HEK293 (cell line): Measurements from ENCODE around the gene SEC62.

Experiments used
- CTCF ChIA-PET: fragments of 350-600 bp; formaldehyde crosslinking; extraction: SDS; loops from one replicate; lab custom pipeline; 2021; ENCODE audit warnings: antibody characterized with exemption; lab: Yijun Ruan, JAX
- POLR2A ChIA-PET: fragments of 300-600 bp; formaldehyde crosslinking; extraction: SDS; loops from one replicate; lab custom pipeline; 2020; ENCODE audit warnings: antibody characterized with exemption, inconsistent platforms; lab: Yijun Ruan, JAX
- H3K27ac ChIP-seq: fragments of 200-500 bp; sonication (Bioruptor generic); 2 replicates; pipeline ENCODE4 v1.5.1; 2014; ENCODE audit warnings: low read depth, low read length, control low read depth, inconsistent platforms; ENCODE audit errors: extremely low read depth
- H3K36me3 ChIP-seq, 2 experiments: fragments of 200-500 bp in 1 of 2; sonication (Bioruptor generic) in 1 of 2; 1 replicate in 1 of 2; 2 replicates in 1 of 2; pipeline ENCODE4 v1.5.1; 2014 to 2017; ENCODE audit warnings: inconsistent platforms in 2 of 2, low read length in 2 of 2; ENCODE audit not compliant: control insufficient read depth in 2 of 2, insufficient read depth in 1 of 2
- H3K4me1 ChIP-seq: fragments of 200-500 bp; sonication (Bioruptor generic); 2 replicates; pipeline ENCODE4 v1.5.1; 2014; ENCODE audit warnings: mild to moderate bottlenecking, low read length, inconsistent platforms; ENCODE audit not compliant: control insufficient read depth, insufficient read depth
- H3K4me3 ChIP-seq: 2 replicates; pipeline ENCODE4 v1.5.1; 2011; ENCODE audit warnings: low read depth, mild to moderate bottlenecking, control low read depth, low read length, moderate library complexity
- H3K9me3 ChIP-seq: fragments of 200-500 bp; sonication (Bioruptor generic); 2 replicates; pipeline ENCODE4 v1.5.1; 2014; ENCODE audit warnings: low read depth, low read length, inconsistent platforms; ENCODE audit not compliant: control insufficient read depth, insufficient read depth
- EGR2 ChIP-seq: fragments of 450-650 bp; formaldehyde crosslinking; IDR thresholded peaks from 2 replicates; pipeline ENCODE4 v1.5.1; 2016; ENCODE audit warnings: low read depth, missing biosample characterization, missing genetic modification characterization
- FEZF1 ChIP-seq: fragments of 450-650 bp; formaldehyde crosslinking; IDR thresholded peaks from 2 replicates; pipeline ENCODE4 v1.5.1; 2016; ENCODE audit warnings: missing biosample characterization, missing genetic modification characterization
- GFI1B ChIP-seq: fragments of 450-650 bp; formaldehyde crosslinking; IDR thresholded peaks from 2 replicates; pipeline ENCODE4 v1.5.1; 2016; ENCODE audit warnings: missing biosample characterization, missing genetic modification characterization
- HIC1 ChIP-seq: fragments of 450-650 bp; formaldehyde crosslinking; IDR thresholded peaks from 2 replicates; pipeline ENCODE4 v1.5.1; 2016; ENCODE audit warnings: missing biosample characterization, missing genetic modification characterization
- HOXC10 ChIP-seq: sonication (generic); formaldehyde crosslinking; IDR thresholded peaks from 2 replicates; pipeline ENCODE4 v1.8.1; 2023; ENCODE audit warnings: mild to moderate bottlenecking, missing genetic modification reagents
- PRDM6 ChIP-seq: fragments of 450-650 bp; formaldehyde crosslinking; IDR thresholded peaks from 2 replicates; pipeline ENCODE4 v1.5.1; 2017; ENCODE audit warnings: missing biosample characterization, missing genetic modification characterization
- SP3 ChIP-seq: fragments of 450-650 bp; formaldehyde crosslinking; IDR thresholded peaks from 2 replicates; pipeline ENCODE4 v1.5.1; 2016; ENCODE audit warnings: missing biosample characterization, missing genetic modification characterization
- SP7 ChIP-seq: fragments of 450-650 bp; formaldehyde crosslinking; IDR thresholded peaks from 2 replicates; pipeline ENCODE4 v1.5.1; 2016; ENCODE audit warnings: missing biosample characterization, missing genetic modification characterization
- TCF7L2 ChIP-seq: IDR thresholded peaks from 2 replicates; pipeline ENCODE4 v1.6.1; 2011; ENCODE audit warnings: low read depth, mild to moderate bottlenecking, inconsistent platforms, low read length, moderate library complexity, borderline replicate concordance
- TRIM28 ChIP-seq: IDR thresholded peaks from 2 replicates; pipeline ENCODE4 v1.6.1; 2011; ENCODE audit warnings: low read length, control low read depth, borderline replicate concordance
- ZBTB10 ChIP-seq: fragments of 450-650 bp; formaldehyde crosslinking; IDR thresholded peaks from 2 replicates; pipeline ENCODE4 v1.5.1; 2016; ENCODE audit warnings: missing biosample characterization, missing genetic modification characterization
- ZBTB49 ChIP-seq: fragments of 450-650 bp; formaldehyde crosslinking; IDR thresholded peaks from 2 replicates; pipeline ENCODE4 v1.5.1; 2016; ENCODE audit warnings: missing biosample characterization, missing genetic modification characterization, low read depth
- ZNF155 ChIP-seq: fragments of 450-650 bp; formaldehyde crosslinking; IDR thresholded peaks from 2 replicates; pipeline ENCODE4 v1.5.1; 2016; ENCODE audit warnings: missing biosample characterization, missing genetic modification characterization
- ZNF16 ChIP-seq: fragments of 450-650 bp; formaldehyde crosslinking; IDR thresholded peaks from 2 replicates; pipeline ENCODE4 v1.5.1; 2016; ENCODE audit warnings: low read depth, missing biosample characterization, missing genetic modification characterization
- ZNF175 ChIP-seq: fragments of 450-650 bp; formaldehyde crosslinking; IDR thresholded peaks from 2 replicates; pipeline ENCODE4 v1.5.1; 2016; ENCODE audit warnings: missing biosample characterization, missing genetic modification characterization
- ZNF184 ChIP-seq: fragments of 450-650 bp; IDR thresholded peaks from 2 replicates; pipeline ENCODE4 v1.5.1; 2018; ENCODE audit warnings: missing biosample characterization, mild to moderate bottlenecking, missing genetic modification characterization
- ZNF341 ChIP-seq: fragments of 450-650 bp; formaldehyde crosslinking; IDR thresholded peaks from 2 replicates; pipeline ENCODE4; 2016; ENCODE audit warnings: low read depth, missing biosample characterization, missing genetic modification characterization
- ZNF350 ChIP-seq: fragments of 450-650 bp; formaldehyde crosslinking; IDR thresholded peaks from 2 replicates; pipeline ENCODE4 v1.5.0; 2017; ENCODE audit warnings: missing biosample characterization, mild to moderate bottlenecking, missing genetic modification characterization
- ZNF354C ChIP-seq: fragments of 450-650 bp; formaldehyde crosslinking; IDR thresholded peaks from 2 replicates; pipeline ENCODE4 v1.5.1; 2016; ENCODE audit warnings: missing biosample characterization, missing genetic modification characterization, low read depth, borderline replicate concordance
- ZNF362 ChIP-seq: fragments of 450-650 bp; formaldehyde crosslinking; IDR thresholded peaks from 2 replicates; pipeline ENCODE4 v1.5.1; 2016; ENCODE audit warnings: missing biosample characterization, missing genetic modification characterization
- ZNF366 ChIP-seq: fragments of 450-650 bp; formaldehyde crosslinking; conservative IDR thresholded peaks from 2 replicates; pipeline ENCODE4 v1.5.1; 2016; ENCODE audit warnings: missing biosample characterization, missing genetic modification characterization
- ZNF37A ChIP-seq: fragments of 450-650 bp; IDR thresholded peaks from 2 replicates; pipeline ENCODE4 v1.5.1; 2018; ENCODE audit warnings: missing biosample characterization, missing genetic modification characterization
- ZNF426 ChIP-seq: fragments of 450-650 bp; formaldehyde crosslinking; IDR thresholded peaks from 2 replicates; pipeline ENCODE4 v1.5.1; 2017; ENCODE audit warnings: missing biosample characterization, missing genetic modification characterization, mild to moderate bottlenecking, inconsistent platforms, moderate library complexity
- ZNF433 ChIP-seq: fragments of 450-650 bp; formaldehyde crosslinking; IDR thresholded peaks from 2 replicates; pipeline ENCODE4 v1.5.1; 2016; ENCODE audit warnings: missing biosample characterization, missing genetic modification characterization, low read depth
- ZNF600 ChIP-seq: fragments of 450-650 bp; formaldehyde crosslinking; IDR thresholded peaks from 2 replicates; pipeline ENCODE4 v1.5.1; 2016; ENCODE audit warnings: missing biosample characterization, missing genetic modification characterization
- ZNF645 ChIP-seq: fragments of 450-650 bp; formaldehyde crosslinking; IDR thresholded peaks from 2 replicates; pipeline ENCODE4; 2016; ENCODE audit warnings: missing biosample characterization, missing genetic modification characterization
- ZNF670 ChIP-seq: fragments of 450-650 bp; formaldehyde crosslinking; IDR thresholded peaks from 2 replicates; pipeline ENCODE4 v1.5.1; 2016; ENCODE audit warnings: missing biosample characterization, missing genetic modification characterization, low read depth
- ZNF785 ChIP-seq: fragments of 450-650 bp; formaldehyde crosslinking; IDR thresholded peaks from 2 replicates; pipeline ENCODE4 v1.5.1; 2016; ENCODE audit warnings: missing biosample characterization, missing genetic modification characterization

The SEC62 gene

GRCh38 chr3:169966428-169966950 lies at the start of gene SEC62:
Gene SEC62 (plus strand): TSS chr3:169966807. CDS start chr3:169966823, 16 bp downstream.
- CTCF ChIA-PET = interaction anchor here (0.5 to 3.0 kb wide), 5 partner anchors 19 to 871 kb away, joined by 3 to 9 read pairs (median 4); no protein-coding TSS in a partner anchor
- H3K27ac ChIP-seq = peak within 1 kb of the TSS; percentile 57; the same call in 1 of the 2 replicates
- no peaks in the 10 kb centered on the region for H3K4me1 ChIP-seq
- TF ChIP-seq ZNF341 (tag by site-specific recombination) = peak; percentile 95
- TF ChIP-seq ZNF670 = no peak
- TF ChIP-seq ZNF16 (tag by site-specific recombination) = no peak
- no peak for TF ChIP-seq ZNF426 (tag by site-specific recombination)
- TF ChIP-seq FEZF1 = no peak
- TF ChIP-seq EGR2 = peak; percentile 71
- TF ChIP-seq ZNF433 (tag by site-specific recombination) = no peak
- TF ChIP-seq ZBTB49 (tag by site-specific recombination) = no peak
- TF ChIP-seq SP7 (tag by site-specific recombination) = peak; percentile 74
- TF ChIP-seq ZNF350 (tag by site-specific recombination) = no peak
- peak; percentile 78; the same call in 1 of the 2 replicates for TF ChIP-seq HIC1 (tag by site-specific recombination)
- TF ChIP-seq HOXC10 (CRISPR knock-in tag) = no peak
- no peak for TF ChIP-seq PRDM6 (tag by site-specific recombination)
- TF ChIP-seq ZBTB10 (tag by site-specific recombination) = peak; percentile 91
- TF ChIP-seq ZNF645 (tag by site-specific recombination) = no peak
- no peak for TF ChIP-seq ZNF37A (tag by site-specific recombination)
- TF ChIP-seq GFI1B (tag by site-specific recombination) = no peak
- TF ChIP-seq ZNF155 (tag by site-specific recombination) = no peak
- no peak for TF ChIP-seq ZNF175
- TF ChIP-seq ZNF354C = no peak
- TF ChIP-seq ZNF362 (tag by site-specific recombination) = no peak
- no peak for TF ChIP-seq ZNF184 (tag by site-specific recombination)
- TF ChIP-seq ZNF785 (tag by site-specific recombination) = no peak
- no peak for TF ChIP-seq ZNF600 (tag by site-specific recombination)
- TF ChIP-seq ZNF366 = peak; percentile 81
- TF ChIP-seq SP3 (tag by site-specific recombination) = peak; percentile 82
- no peak for TF ChIP-seq TRIM28
- no peak for TF ChIP-seq TCF7L2

More at GRCh38 chr3:169966428-169966950, at the start of gene SEC62:
- Histone ChIP-seq H3K9me3 (no peaks in the 10 kb centered on the region), H3K36me3 (peaks cover 0 to 5% of the 10 kb centered on the region in 2 experiments; a peak in 1 of 3 replicates), H3K4me3 (peak within 1 kb of the TSS; percentile 97)
- POLR2A ChIA-PET = interaction anchor here (0.6 to 1.7 kb wide), 3 partner anchors 120 to 193 kb away, joined by 3 to 4 read pairs (median 4); partner anchors contain the start of gene MYNN
